PFSK-1 (cell line): ENCODE data around the gene CPO.

Experiments used
- POLR2AphosphoS5 ChIP-seq: IDR thresholded peaks from 2 replicates; pipeline ENCODE4 v1.6.1; 2012; ENCODE audit warnings: low read depth, mild to moderate bottlenecking, control low read depth, low read length, moderate library complexity
- SIN3A ChIP-seq: IDR thresholded peaks from 2 replicates; pipeline ENCODE4 v1.6.1; 2012; ENCODE audit warnings: mild to moderate bottlenecking, low read length, moderate library complexity, borderline replicate concordance; ENCODE audit not compliant: insufficient read depth
- TAF1 ChIP-seq: IDR thresholded peaks from 2 replicates; pipeline ENCODE4 v1.6.1; 2012; ENCODE audit warnings: low read length, control low read depth, borderline replicate concordance; ENCODE audit not compliant: insufficient read depth
- TF ChIP-seq, protein P1 (sequence below), 2 experiments: IDR thresholded peaks; 2 replicates each; pipeline versions ENCODE4 v1.6.1 to v1.8.0; 2011 to 2012; ENCODE audit warnings: low read depth in 2 of 2, low read length in 2 of 2, control low read depth in 1 of 2, inconsistent platforms in 1 of 2, mild to moderate bottlenecking in 1 of 2, moderate library complexity in 1 of 2; ENCODE audit not compliant: insufficient read depth in 1 of 2

DNA sequence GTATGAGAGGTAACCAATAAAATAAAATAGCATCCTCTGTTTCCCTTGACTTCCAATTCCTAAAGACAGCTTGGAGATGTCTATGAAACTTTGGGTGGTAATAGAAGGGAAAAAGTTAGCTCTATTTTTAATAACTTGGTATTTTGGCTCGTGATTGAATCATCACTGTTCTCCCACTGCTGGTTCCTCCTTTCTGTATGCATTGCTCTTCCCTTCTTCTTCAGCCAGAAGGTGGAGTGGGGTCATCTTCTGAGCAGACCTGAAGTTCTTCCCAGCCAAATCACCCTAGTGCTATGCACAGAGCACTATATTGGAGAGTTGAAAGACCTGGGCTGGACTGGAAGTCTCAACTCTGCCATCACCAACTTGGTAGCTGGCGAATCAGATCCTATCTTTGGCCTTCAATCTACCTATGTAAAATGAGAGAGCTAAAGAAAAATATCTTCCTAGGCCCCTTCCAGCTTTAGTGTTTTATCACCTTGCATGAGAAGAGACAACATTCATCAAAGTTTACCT is 54.1 kb downstream of the CPO start:
- no peak for TF ChIP-seq SIN3A
- no peak for TF ChIP-seq POLR2AphosphoS5
- TF ChIP-seq, protein P1, sequence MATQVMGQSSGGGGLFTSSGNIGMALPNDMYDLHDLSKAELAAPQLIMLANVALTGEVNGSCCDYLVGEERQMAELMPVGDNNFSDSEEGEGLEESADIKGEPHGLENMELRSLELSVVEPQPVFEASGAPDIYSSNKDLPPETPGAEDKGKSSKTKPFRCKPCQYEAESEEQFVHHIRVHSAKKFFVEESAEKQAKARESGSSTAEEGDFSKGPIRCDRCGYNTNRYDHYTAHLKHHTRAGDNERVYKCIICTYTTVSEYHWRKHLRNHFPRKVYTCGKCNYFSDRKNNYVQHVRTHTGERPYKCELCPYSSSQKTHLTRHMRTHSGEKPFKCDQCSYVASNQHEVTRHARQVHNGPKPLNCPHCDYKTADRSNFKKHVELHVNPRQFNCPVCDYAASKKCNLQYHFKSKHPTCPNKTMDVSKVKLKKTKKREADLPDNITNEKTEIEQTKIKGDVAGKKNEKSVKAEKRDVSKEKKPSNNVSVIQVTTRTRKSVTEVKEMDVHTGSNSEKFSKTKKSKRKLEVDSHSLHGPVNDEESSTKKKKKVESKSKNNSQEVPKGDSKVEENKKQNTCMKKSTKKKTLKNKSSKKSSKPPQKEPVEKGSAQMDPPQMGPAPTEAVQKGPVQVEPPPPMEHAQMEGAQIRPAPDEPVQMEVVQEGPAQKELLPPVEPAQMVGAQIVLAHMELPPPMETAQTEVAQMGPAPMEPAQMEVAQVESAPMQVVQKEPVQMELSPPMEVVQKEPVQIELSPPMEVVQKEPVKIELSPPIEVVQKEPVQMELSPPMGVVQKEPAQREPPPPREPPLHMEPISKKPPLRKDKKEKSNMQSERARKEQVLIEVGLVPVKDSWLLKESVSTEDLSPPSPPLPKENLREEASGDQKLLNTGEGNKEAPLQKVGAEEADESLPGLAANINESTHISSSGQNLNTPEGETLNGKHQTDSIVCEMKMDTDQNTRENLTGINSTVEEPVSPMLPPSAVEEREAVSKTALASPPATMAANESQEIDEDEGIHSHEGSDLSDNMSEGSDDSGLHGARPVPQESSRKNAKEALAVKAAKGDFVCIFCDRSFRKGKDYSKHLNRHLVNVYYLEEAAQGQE (IDR thresholded peaks at IDR 0.05; ENCODE audit: insufficient read depth in 1 of 2, low read depth in 2 of 2, low read length in 2 of 2) = no peak
- TF ChIP-seq TAF1 = no peak
